ENCODE results near the gene ZIC5.

DNA sequence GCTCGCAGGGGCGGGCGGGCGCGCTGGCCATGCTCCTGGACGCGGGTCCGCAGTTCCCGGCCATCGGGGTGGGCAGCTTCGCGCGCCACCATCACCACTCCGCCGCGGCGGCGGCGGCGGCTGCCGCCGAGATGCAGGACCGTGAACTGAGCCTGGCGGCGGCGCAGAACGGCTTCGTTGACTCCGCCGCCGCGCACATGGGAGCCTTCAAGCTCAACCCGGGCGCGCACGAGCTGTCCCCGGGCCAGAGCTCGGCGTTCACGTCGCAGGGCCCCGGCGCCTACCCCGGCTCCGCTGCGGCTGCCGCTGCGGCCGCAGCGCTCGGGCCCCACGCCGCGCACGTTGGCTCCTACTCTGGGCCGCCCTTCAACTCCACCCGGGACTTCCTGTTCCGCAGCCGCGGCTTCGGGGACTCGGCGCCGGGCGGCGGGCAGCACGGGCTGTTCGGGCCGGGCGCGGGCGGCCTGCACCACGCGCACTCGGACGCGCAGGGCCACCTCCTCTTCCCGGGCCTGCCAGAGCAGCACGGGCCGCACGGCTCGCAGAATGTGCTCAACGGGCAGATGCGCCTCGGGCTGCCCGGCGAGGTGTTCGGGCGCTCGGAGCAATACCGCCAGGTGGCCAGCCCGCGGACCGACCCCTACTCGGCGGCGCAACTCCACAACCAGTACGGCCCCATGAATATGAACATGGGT is 10.6 kb upstream of the ZIC5 start:
- no peak for TF ChIP-seq CTCF (IDR thresholded peaks at IDR 0.05)
- no peak for TF ChIP-seq POLR2A (IDR thresholded peaks at IDR 0.05)

Data from adrenal gland (tissue), 5 donors.